Measurements from ENCODE around the gene CHPF.

Gene CHPF

DNA sequence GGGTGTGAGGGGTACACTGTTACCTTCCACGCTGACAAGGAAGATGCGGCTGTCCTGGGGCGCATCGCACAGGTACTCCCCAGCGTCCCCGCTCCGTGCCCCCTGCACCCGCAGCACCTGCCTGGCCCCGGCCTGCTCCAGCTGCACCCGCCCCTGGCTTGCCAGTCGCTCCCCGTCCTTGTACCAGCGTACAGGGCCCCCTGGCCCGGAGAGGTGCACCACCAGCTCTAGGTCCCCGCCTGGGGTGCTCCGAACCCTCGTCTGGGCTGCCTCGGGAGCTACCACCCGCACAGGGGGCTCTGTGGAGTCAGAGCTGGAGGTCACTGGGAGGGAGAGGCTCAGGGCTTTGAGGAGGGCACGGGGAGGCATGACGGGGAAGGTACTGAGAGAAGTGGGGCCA is 13.7 kb upstream of the CHPF start:
- Histone ChIP-seq H3K9me3 (ENCODE audit: insufficient read depth, low read length) (no peaks in the 10 kb centered on the region), H3K9ac (ENCODE audit: low read length) (no peak overlapping the region), H4K20me1 (ENCODE audit: low read depth, low read length) (no peaks in the 10 kb centered on the region), H3K4me2 (ENCODE audit: low read depth, low read length, poor library complexity, severe bottlenecking) (no peak overlapping the region), H3F3A (ENCODE audit: insufficient read depth) (no peaks in the 10 kb centered on the region), H2AFZ (ENCODE audit: low read depth, low read length, severe bottlenecking) (no peak overlapping the region), H3K27me3 (ENCODE audit: low read length) (no peaks in the 10 kb centered on the region), H3K36me3 (ENCODE audit: low read length) (no peaks in the 10 kb centered on the region), H3K4me3 (ENCODE audit: insufficient read depth, low read length, poor library complexity, severe bottlenecking) (no peak overlapping the region), H3K9me2 (replicated peaks; ENCODE audit: insufficient read depth, low read length) (no peaks in the 10 kb centered on the region), H3K27ac (ENCODE audit: low read depth, low read length) (no peak overlapping the region), H3K79me2 (ENCODE audit: insufficient read depth, low read length) (no peaks in the 10 kb centered on the region)
- TF ChIP-seq, protein P1, sequence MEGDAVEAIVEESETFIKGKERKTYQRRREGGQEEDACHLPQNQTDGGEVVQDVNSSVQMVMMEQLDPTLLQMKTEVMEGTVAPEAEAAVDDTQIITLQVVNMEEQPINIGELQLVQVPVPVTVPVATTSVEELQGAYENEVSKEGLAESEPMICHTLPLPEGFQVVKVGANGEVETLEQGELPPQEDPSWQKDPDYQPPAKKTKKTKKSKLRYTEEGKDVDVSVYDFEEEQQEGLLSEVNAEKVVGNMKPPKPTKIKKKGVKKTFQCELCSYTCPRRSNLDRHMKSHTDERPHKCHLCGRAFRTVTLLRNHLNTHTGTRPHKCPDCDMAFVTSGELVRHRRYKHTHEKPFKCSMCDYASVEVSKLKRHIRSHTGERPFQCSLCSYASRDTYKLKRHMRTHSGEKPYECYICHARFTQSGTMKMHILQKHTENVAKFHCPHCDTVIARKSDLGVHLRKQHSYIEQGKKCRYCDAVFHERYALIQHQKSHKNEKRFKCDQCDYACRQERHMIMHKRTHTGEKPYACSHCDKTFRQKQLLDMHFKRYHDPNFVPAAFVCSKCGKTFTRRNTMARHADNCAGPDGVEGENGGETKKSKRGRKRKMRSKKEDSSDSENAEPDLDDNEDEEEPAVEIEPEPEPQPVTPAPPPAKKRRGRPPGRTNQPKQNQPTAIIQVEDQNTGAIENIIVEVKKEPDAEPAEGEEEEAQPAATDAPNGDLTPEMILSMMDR (IDR thresholded peaks at IDR 0.05; ENCODE audit: insufficient read depth, low read length, poor library complexity, severe bottlenecking): no peak
- TF ChIP-seq EZH2phosphoT487 (conservative IDR thresholded peaks at IDR 0.05; ENCODE audit: low read length): no peak

DNA sequence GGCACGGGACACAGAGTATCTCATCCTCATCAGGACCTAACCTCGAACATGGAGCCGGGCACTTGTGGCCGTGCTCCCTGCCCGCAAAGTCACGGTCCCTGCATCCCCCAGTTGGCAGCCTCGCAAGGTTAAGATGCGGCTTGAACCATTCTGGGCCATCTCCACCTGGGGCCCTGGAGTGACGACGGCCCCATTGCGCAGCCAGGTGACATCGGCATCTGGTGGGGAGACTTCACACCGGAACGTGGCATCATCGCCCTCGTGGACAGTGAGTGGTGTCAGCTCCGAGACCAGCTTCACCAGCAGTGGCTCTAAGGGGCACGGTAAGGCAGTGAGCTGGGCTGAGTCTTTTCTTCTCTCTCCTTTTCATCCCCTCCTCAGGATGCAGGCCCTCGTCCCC is 12.8 kb upstream of the CHPF start:
- no peaks in the 10 kb centered on the region for H3K79me2 ChIP-seq (ENCODE audit: insufficient read depth, low read length)
- H3K4me3 ChIP-seq (ENCODE audit: insufficient read depth, low read length, poor library complexity, severe bottlenecking): no peak overlapping the region
- no peak overlapping the region for H3K4me2 ChIP-seq (ENCODE audit: low read depth, low read length, poor library complexity, severe bottlenecking)
- H3K27ac ChIP-seq (ENCODE audit: low read depth, low read length): no peak overlapping the region
- no peaks in the 10 kb centered on the region for H3K9me3 ChIP-seq (ENCODE audit: insufficient read depth, low read length)
- no peaks in the 10 kb centered on the region for H3K9me2 ChIP-seq (replicated peaks; ENCODE audit: insufficient read depth, low read length)
- no peak overlapping the region for H3K9ac ChIP-seq (ENCODE audit: low read length)
- no peak for TF ChIP-seq EZH2phosphoT487 (conservative IDR thresholded peaks at IDR 0.05; ENCODE audit: low read length)
- TF ChIP-seq, protein P1 (IDR thresholded peaks at IDR 0.05; ENCODE audit: insufficient read depth, low read length, poor library complexity, severe bottlenecking): no peak
- H3F3A ChIP-seq (ENCODE audit: insufficient read depth): no peaks in the 10 kb centered on the region
- H3K27me3 ChIP-seq (ENCODE audit: low read length): no peaks in the 10 kb centered on the region
- no peaks in the 10 kb centered on the region for H4K20me1 ChIP-seq (ENCODE audit: low read depth, low read length)
- H3K36me3 ChIP-seq (ENCODE audit: low read length): no peaks in the 10 kb centered on the region
- H2AFZ ChIP-seq (ENCODE audit: low read depth, low read length, severe bottlenecking): no peak overlapping the region

DNA sequence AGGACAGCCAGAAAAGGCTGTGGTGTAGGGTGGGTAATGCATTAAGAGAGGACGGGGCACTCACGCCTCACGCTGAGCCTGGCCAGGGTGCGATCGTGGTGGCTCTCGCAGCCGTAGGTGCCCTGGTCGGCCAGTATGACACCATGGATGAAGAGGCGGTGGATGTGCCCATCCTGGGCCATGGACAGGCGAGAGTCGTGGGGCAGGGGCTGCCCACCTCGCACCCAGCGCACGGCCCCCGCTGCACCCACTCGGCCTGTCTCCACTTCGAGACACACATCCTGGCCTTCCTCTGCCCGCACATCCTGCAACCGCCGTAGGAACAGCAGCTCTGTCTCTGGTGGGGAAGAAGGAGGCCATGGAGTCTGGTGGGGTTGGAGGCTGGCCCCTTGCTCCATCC is 12.3 kb upstream of the CHPF start:
- H3F3A ChIP-seq (ENCODE audit: insufficient read depth): no peaks in the 10 kb centered on the region
- no peak overlapping the region for H2AFZ ChIP-seq (ENCODE audit: low read depth, low read length, severe bottlenecking)
- H3K9me3 ChIP-seq (ENCODE audit: insufficient read depth, low read length): no peaks in the 10 kb centered on the region
- no peaks in the 10 kb centered on the region for H3K27me3 ChIP-seq (ENCODE audit: low read length)
- H4K20me1 ChIP-seq (ENCODE audit: low read depth, low read length): no peaks in the 10 kb centered on the region
- H3K79me2 ChIP-seq (ENCODE audit: insufficient read depth, low read length): no peaks in the 10 kb centered on the region
- no peak for TF ChIP-seq EZH2phosphoT487 (conservative IDR thresholded peaks at IDR 0.05; ENCODE audit: low read length)
- TF ChIP-seq, protein P1 (IDR thresholded peaks at IDR 0.05; ENCODE audit: insufficient read depth, low read length, poor library complexity, severe bottlenecking): no peak
- no peak overlapping the region for H3K9ac ChIP-seq (ENCODE audit: low read length)
- no peaks in the 10 kb centered on the region for H3K36me3 ChIP-seq (ENCODE audit: low read length)
- H3K9me2 ChIP-seq (replicated peaks; ENCODE audit: insufficient read depth, low read length): no peaks in the 10 kb centered on the region
- H3K27ac ChIP-seq (ENCODE audit: low read depth, low read length): no peak overlapping the region
- H3K4me2 ChIP-seq (ENCODE audit: low read depth, low read length, poor library complexity, severe bottlenecking): no peak overlapping the region
- H3K4me3 ChIP-seq (ENCODE audit: insufficient read depth, low read length, poor library complexity, severe bottlenecking): no peak overlapping the region

Data from SU-DHL-6 (cell line).